ENCODE measurements around the gene KCNE3.

KCNE3 gene

GRCh38 chr11:74478877-74479731 is 11.8 kb upstream of the KCNE3 start:
- no peaks in the 10 kb centered on the region for H3K4me1 Mint-ChIP-seq
- H3K36me3 Mint-ChIP-seq = no peaks in the 10 kb centered on the region
- no peaks in the 10 kb centered on the region for H3K9me3 Mint-ChIP-seq
- no peak overlapping the region for H3K4me3 Mint-ChIP-seq
- H3K27ac Mint-ChIP-seq = no peak overlapping the region
- H3K27me3 Mint-ChIP-seq = no peaks in the 10 kb centered on the region

DNA sequence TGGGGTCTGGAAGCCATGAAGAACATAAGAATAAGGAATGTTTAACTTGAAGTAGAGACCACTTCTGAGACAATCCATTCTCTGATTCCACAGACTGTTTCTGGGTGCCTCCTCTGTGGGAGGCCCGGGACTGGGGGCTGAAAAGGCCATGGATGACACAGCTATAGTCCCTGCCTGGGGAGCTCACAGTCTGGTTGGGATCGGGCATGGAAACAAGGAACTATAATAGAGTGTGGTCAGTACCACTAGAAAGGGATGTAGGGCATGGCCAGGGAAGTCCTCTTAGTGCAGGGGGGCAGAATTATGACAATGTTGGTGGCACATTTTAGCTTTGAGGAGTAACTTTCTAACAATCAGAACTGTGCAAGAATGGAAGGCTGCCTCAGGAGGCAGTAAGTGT is 9.2 kb upstream of the KCNE3 start:
- Mint-ChIP-seq H3K27ac (no peak overlapping the region), H3K4me3 (no peak overlapping the region), H3K4me1 (no peaks in the 10 kb centered on the region), H3K9me3 (no peaks in the 10 kb centered on the region), H3K36me3 (no peaks in the 10 kb centered on the region), H3K27me3 (peaks cover 1% of the 10 kb centered on the region)

DNA sequence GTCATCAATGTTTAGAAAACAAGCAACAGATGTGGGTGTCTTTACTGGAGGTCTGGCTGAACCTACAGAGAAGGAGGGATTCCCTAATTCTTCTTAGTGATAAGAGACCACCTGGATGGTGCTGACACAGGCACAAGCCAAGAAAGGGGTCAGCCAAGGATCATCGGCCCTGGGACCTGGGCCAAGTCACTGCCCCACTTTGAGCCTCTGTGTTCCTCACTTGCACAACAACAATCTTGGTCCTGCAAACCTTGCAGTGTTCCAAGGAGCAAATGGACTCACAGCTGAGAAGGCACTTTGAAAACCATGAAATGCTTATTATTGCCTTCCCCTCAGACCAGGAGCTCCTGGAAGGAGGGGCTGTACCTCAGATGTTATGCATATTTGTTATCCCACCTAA is 7.0 kb upstream of the KCNE3 start:
- no peak overlapping the region for H3K4me3 Mint-ChIP-seq
- H3K9me3 Mint-ChIP-seq = no peaks in the 10 kb centered on the region
- H3K27me3 Mint-ChIP-seq = peaks cover 1% of the 10 kb centered on the region
- H3K36me3 Mint-ChIP-seq = no peaks in the 10 kb centered on the region
- H3K27ac Mint-ChIP-seq = no peak overlapping the region
- H3K4me1 Mint-ChIP-seq = no peaks in the 10 kb centered on the region

- no peak overlapping the region for H3K27ac Mint-ChIP-seq
- no peaks in the 10 kb centered on the region for H3K9me3 Mint-ChIP-seq
- H3K27me3 Mint-ChIP-seq = peaks cover 2% of the 10 kb centered on the region
- H3K4me3 Mint-ChIP-seq = no peak overlapping the region
- H3K36me3 Mint-ChIP-seq = no peaks in the 10 kb centered on the region
- no peaks in the 10 kb centered on the region for H3K4me1 Mint-ChIP-seq
Observed at GRCh38 chr11:74473382-74474173, 6.2 kb upstream of the KCNE3 start.

DNA sequence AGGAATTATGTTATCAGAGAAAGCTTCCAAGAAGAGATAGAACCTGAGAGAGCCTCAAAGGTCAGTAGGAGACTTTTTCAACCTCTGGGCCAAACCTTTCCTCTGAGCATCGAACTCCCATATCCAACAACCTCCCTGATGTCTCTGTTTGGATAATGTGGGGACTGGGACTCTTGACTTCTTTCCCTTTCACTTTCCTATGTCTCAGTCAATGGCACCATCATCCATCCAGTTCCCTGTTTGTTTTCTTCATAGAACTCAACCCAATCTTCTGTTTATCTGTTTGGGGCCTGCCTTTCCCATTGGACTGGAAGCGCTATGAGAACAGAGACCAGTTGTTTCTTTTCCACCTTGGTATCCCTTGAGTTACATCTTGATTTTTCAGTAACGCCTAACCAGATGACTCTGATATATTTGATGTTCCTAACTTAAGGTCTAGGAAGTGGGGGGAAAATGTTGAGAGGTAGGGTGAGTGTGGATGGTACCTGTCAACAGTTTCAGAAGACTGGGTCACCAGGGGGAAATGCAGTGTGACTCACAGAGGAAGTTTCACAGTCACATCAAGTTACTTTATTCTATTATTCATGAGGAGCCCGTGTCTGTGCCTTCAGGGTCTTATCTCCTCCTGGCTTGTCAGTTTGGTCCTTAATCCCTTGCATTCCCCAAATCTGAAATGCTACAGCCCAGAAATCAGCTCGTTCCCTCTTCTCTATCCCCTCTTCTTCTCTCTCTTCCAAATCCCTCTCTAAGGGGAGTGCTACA is 4.5 kb upstream of the KCNE3 start:
- peaks cover 10% of the 10 kb centered on the region for H3K27me3 Mint-ChIP-seq
- no peaks in the 10 kb centered on the region for H3K9me3 Mint-ChIP-seq
- no peak overlapping the region for H3K4me3 Mint-ChIP-seq
- H3K27ac Mint-ChIP-seq = no peak overlapping the region
- peaks cover 6% of the 10 kb centered on the region for H3K4me1 Mint-ChIP-seq
- H3K36me3 Mint-ChIP-seq = no peaks in the 10 kb centered on the region

GRCh38 chr11:74471037-74471436 is 3.7 kb upstream of the KCNE3 start:
- Mint-ChIP-seq H3K4me1 (peaks cover 6% of the 10 kb centered on the region), H3K4me3 (no peak overlapping the region), H3K9me3 (no peaks in the 10 kb centered on the region), H3K27me3 (peaks cover 17% of the 10 kb centered on the region), H3K27ac (no peak overlapping the region), H3K36me3 (no peaks in the 10 kb centered on the region)

- Mint-ChIP-seq H3K9me3 (no peaks in the 10 kb centered on the region), H3K4me3 (no peak overlapping the region), H3K4me1 (peaks cover 6% of the 10 kb centered on the region), H3K27me3 (peaks cover 20% of the 10 kb centered on the region), H3K36me3 (no peaks in the 10 kb centered on the region), H3K27ac (no peak overlapping the region)
Observed at GRCh38 chr11:74470526-74470925, 3.2 kb upstream of the KCNE3 start.

DNA sequence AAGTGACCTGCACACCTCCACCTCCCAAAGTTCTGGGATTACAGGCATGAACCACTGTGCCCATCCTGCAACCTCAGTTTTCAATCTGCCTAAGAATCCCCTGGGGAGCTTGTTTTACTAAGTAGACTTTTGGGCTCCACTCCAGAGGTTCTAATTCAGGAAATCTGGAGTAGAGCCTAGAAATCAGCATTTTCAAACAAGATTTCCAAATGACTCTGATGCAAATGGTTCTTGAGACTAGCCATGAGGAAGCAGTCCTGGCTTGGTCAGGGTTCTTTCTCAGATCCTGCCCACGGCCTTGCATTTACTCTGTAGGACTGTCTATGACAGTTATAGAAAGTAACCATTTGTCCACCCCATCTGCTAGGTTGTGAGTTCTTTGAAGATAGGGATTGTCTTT is 1.6 kb upstream of the KCNE3 start:
- H3K4me3 Mint-ChIP-seq = no peak overlapping the region
- no peak overlapping the region for H3K27ac Mint-ChIP-seq
- H3K27me3 Mint-ChIP-seq = peaks cover 20% of the 10 kb centered on the region
- H3K4me1 Mint-ChIP-seq = peaks cover 6% of the 10 kb centered on the region
- H3K36me3 Mint-ChIP-seq = no peaks in the 10 kb centered on the region
- H3K9me3 Mint-ChIP-seq = no peaks in the 10 kb centered on the region

- no peaks in the 10 kb centered on the region for H3K9me3 Mint-ChIP-seq
- no peak overlapping the region for H3K4me3 Mint-ChIP-seq
- no peak overlapping the region for H3K27ac Mint-ChIP-seq
- H3K27me3 Mint-ChIP-seq = peaks cover 20% of the 10 kb centered on the region
- no peaks in the 10 kb centered on the region for H3K36me3 Mint-ChIP-seq
- H3K4me1 Mint-ChIP-seq = peaks cover 6% of the 10 kb centered on the region
Observed at GRCh38 chr11:74468521-74468920, 1.2 kb upstream of the KCNE3 start.

- H3K27me3 Mint-ChIP-seq = peaks cover 20% of the 10 kb centered on the region
Observed at GRCh38 chr11:74468058-74468457, 709 bp upstream of the KCNE3 start.

DNA sequence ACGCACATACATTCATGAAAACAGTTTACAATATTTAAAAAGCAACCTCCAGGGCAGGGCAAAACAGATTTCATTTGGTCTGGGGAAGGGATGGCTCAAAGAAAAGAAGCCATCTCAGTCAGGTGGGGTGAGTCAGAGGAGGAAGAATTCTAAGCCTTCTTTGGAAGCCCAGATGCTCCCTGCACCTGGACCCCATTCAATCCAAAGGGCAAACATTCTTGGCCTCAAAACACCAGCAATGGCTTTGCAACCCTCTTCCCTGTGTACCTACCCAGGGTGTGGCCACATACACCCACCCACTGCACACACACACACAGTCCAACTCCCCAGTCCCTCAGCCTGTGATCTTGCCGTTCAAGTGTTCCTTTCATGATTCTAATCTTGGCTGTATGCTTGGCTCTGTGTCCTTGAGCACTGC is 2.0 kb downstream of the KCNE3 start:
- no peak overlapping the region for H3K4me3 Mint-ChIP-seq
- peaks cover 6% of the 10 kb centered on the region for H3K4me1 Mint-ChIP-seq
- H3K36me3 Mint-ChIP-seq = no peaks in the 10 kb centered on the region
- H3K27ac Mint-ChIP-seq = no peak overlapping the region
- H3K27me3 Mint-ChIP-seq = peaks cover 19% of the 10 kb centered on the region
- H3K9me3 Mint-ChIP-seq = no peaks in the 10 kb centered on the region

More at GRCh38 chr11:74468058-74468457, 709 bp upstream of the KCNE3 start:
- Mint-ChIP-seq H3K27ac (no peak overlapping the region), H3K9me3 (no peaks in the 10 kb centered on the region), H3K36me3 (no peaks in the 10 kb centered on the region), H3K4me3 (peak overlapping the region; percentile 24), H3K4me1 (peaks cover 6% of the 10 kb centered on the region)

GRCh38 chr11:74464746-74465145 is 2.6 kb downstream of the KCNE3 start:
- Mint-ChIP-seq H3K9me3 (no peaks in the 10 kb centered on the region), H3K4me3 (no peak overlapping the region), H3K27me3 (peaks cover 19% of the 10 kb centered on the region), H3K4me1 (peaks cover 6% of the 10 kb centered on the region), H3K27ac (no peak overlapping the region), H3K36me3 (no peaks in the 10 kb centered on the region)

DNA sequence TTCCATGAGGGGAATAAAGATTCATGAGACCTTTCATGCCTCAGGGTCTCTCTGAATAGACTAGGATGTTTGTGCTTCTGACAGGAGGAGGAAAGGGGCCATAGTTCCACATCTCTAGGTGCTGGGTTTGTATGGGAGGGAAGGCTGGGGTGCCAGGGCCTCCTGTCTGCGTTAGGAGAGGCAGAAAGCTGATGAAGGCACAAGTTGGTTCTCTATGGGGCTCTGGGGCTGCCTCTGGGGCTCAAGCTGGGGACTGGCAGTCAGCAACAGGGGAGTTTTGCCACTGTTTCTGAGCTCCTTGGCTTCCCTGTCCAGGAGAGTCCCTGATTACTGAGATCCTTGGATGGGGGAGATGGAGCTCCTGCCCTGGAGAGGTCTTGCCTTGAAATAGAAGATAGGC is 4.1 kb downstream of the KCNE3 start:
- Mint-ChIP-seq H3K4me3 (no peak overlapping the region), H3K4me1 (peaks cover 6% of the 10 kb centered on the region), H3K9me3 (no peaks in the 10 kb centered on the region), H3K27me3 (peaks cover 17% of the 10 kb centered on the region), H3K36me3 (no peaks in the 10 kb centered on the region), H3K27ac (no peak overlapping the region)

DNA sequence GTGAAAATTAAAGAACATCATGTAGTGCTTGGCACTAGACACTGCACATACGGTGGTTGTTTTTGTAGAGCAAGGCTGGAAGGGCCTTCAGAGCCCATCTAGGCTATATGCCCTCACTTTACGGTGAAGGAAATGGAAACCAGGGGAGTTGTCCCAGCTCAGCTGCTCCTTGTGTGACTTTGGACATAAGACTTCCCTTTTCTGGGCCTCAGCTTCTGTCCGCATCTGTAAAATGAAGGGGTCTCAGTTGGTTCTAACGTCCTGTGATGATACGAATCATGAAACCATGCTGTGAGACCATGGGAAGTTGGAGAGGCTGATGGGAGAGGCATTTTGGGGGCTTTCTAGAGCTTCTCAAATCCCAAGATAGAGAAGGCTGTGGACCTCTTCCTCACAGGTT is 4.7 kb downstream of the KCNE3 start:
- Mint-ChIP-seq H3K27ac (no peak overlapping the region), H3K27me3 (peaks cover 12% of the 10 kb centered on the region)

DNA sequence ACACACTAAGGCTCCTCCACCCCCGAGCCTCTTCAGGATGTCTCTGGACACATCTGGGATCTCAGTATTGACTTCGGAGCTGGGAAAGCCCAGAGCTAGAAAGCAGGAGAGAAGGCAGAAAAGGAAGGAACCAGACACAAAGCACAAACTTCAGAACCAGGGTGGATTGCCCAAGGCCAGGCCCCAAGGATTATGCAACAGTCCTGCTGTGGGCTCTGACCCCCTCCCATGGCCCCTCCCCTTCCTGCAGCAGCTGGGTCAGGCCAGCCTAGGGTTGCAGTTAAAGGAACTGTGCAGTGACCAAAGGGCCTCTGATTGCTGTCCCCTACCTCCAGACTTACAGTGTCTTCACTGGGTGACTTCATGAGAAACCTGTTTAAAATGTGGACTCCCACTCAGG is 5.3 kb downstream of the KCNE3 start:
- no peaks in the 10 kb centered on the region for H3K9me3 Mint-ChIP-seq
- peaks cover 11% of the 10 kb centered on the region for H3K27me3 Mint-ChIP-seq
- H3K4me3 Mint-ChIP-seq = no peak overlapping the region
- H3K27ac Mint-ChIP-seq = no peak overlapping the region
- H3K4me1 Mint-ChIP-seq = no peaks in the 10 kb centered on the region
- H3K36me3 Mint-ChIP-seq = no peaks in the 10 kb centered on the region

More for the DNA sequence above, 4.7 kb downstream of the KCNE3 start:
- Mint-ChIP-seq H3K36me3 (no peaks in the 10 kb centered on the region), H3K9me3 (no peaks in the 10 kb centered on the region), H3K4me3 (no peak overlapping the region), H3K4me1 (peaks cover 1% of the 10 kb centered on the region)

Measured in activated naive CD4-positive, alpha-beta T cell treated with anti-CD3 and anti-CD28 coated beads, Interleukin-2, amount 50 U/mL, for 24 hours (primary cell).